Activated naive CD4-positive, alpha-beta T cell treated with anti-CD3 and anti-CD28 coated beads for 36 hours (primary cell): Measurements from ENCODE around the gene SASH1. TPM values are rescaled to one million over a fixed set of nuclear protein-coding genes. Genes with fewer than 3 reads are reported as not detected.

Source experiments
- CTCF ChIA-PET: fragments of 350-600 bp; sonication (Branson Sonifier 250); formaldehyde crosslinking; loops from one replicate; lab custom pipeline; 2021; ENCODE audit warnings: antibody characterized with exemption; lab: Charles Lee
- DNase-seq: peaks from one replicate; pipeline ENCODE4 v3.0.0-alpha.2; 2020
- H3K27ac Mint-ChIP-seq: one replicate; pipeline ENCODE4 v1.8.0; 2021; ENCODE audit warnings: mild to moderate bottlenecking, mixed read lengths
- H3K27me3 Mint-ChIP-seq: one replicate; pipeline ENCODE4 v1.8.0; 2021; ENCODE audit warnings: low read depth, mixed read lengths
- H3K36me3 Mint-ChIP-seq: one replicate; pipeline ENCODE4 v1.8.0; 2021; ENCODE audit warnings: low read depth, mixed read lengths
- H3K4me1 Mint-ChIP-seq: one replicate; pipeline ENCODE4 v1.8.0; 2021; ENCODE audit warnings: low read depth, mixed read lengths
- H3K4me3 Mint-ChIP-seq: one replicate; pipeline ENCODE4 v1.8.0; 2021; ENCODE audit warnings: mild to moderate bottlenecking, moderate library complexity, mixed read lengths
- H3K9me3 Mint-ChIP-seq: one replicate; pipeline ENCODE4 v1.8.0; 2021; ENCODE audit warnings: mixed read lengths
- intact Hi-C: fragments of 100-400 bp; cut with micrococcal nuclease; formaldehyde crosslinking; loops from one replicate; pipeline ENCODE4 v1.15.1; 2023
- total RNA-seq, 2 experiments: library from RNA; stranded (reverse); gene quantifications; one replicate each; pipeline ENCODE4 v1.2.3, GENCODE V29; 2021

SASH1 gene
- total RNA-seq, 2 experiments from 2014 or later: not detected

- no peak overlapping the region for H3K27ac Mint-ChIP-seq
- no peak for DNase-seq
- peaks cover 16% of the 10 kb centered on the region for H3K27me3 Mint-ChIP-seq
- H3K4me3 Mint-ChIP-seq: no peak overlapping the region
- no peaks in the 10 kb centered on the region for H3K9me3 Mint-ChIP-seq
- H3K36me3 Mint-ChIP-seq: no peaks in the 10 kb centered on the region
- intact Hi-C loops: no loop called here
- CTCF ChIA-PET: interaction anchor here (0.5 to 1.4 kb wide), 4 partner anchors 9 to 150 kb away, joined by 3 to 8 read pairs (median 4); no protein-coding TSS in a partner anchor
- no peaks in the 10 kb centered on the region for H3K4me1 Mint-ChIP-seq
Observed at GRCh38 chr6:148551226-148551625, 208.6 kb downstream of the SASH1 start.

- intact Hi-C loops: no loop called here
- no peak overlapping the region for H3K4me3 Mint-ChIP-seq
- H3K36me3 Mint-ChIP-seq: no peaks in the 10 kb centered on the region
- H3K27ac Mint-ChIP-seq: no peak overlapping the region
- DNase-seq: no peak
- H3K9me3 Mint-ChIP-seq: no peaks in the 10 kb centered on the region
- CTCF ChIA-PET: interaction anchor here (0.6 kb wide), 1 partner anchor 309 kb away, joined by 3 read pairs; no protein-coding TSS in a partner anchor
- peaks cover 25% of the 10 kb centered on the region for H3K27me3 Mint-ChIP-seq
- peaks cover 4% of the 10 kb centered on the region for H3K4me1 Mint-ChIP-seq
Observed at GRCh38 chr6:148556410-148556809, 213.8 kb downstream of the SASH1 start.

GRCh38 chr6:148557796-148558321 lies 215.2 kb downstream of the SASH1 start:
- no peak for DNase-seq
- peaks cover 4% of the 10 kb centered on the region for H3K4me1 Mint-ChIP-seq
- H3K27me3 Mint-ChIP-seq: peaks cover 25% of the 10 kb centered on the region
- H3K9me3 Mint-ChIP-seq: no peaks in the 10 kb centered on the region
- H3K4me3 Mint-ChIP-seq: no peak overlapping the region
- CTCF ChIA-PET: interaction anchor here (0.6 to 1.1 kb wide), 4 partner anchors 20 to 685 kb away, joined by 3 to 4 read pairs (median 4); no protein-coding TSS in a partner anchor
- intact Hi-C loops: no loop called here
- no peak overlapping the region for H3K27ac Mint-ChIP-seq
- H3K36me3 Mint-ChIP-seq: no peaks in the 10 kb centered on the region

GRCh38 chr6:148559848-148560433 lies 217.3 kb downstream of the SASH1 start:
- Mint-ChIP-seq H3K27me3 (peaks cover 18% of the 10 kb centered on the region), H3K27ac (no peak overlapping the region), H3K36me3 (no peaks in the 10 kb centered on the region), H3K4me3 (no peak overlapping the region), H3K9me3 (no peaks in the 10 kb centered on the region), H3K4me1 (peaks cover 4% of the 10 kb centered on the region)
- intact Hi-C loops: loop anchor here (1.0 to 5.0 kb wide), 5 partner anchors 222 to 957 kb away; no protein-coding TSS in a partner anchor
- CTCF ChIA-PET: interaction anchor here (0.7 to 2.2 kb wide), 9 partner anchors 8 to 872 kb away, joined by 3 to 8 read pairs (median 4); no protein-coding TSS in a partner anchor
- peak; percentile 64 for DNase-seq

- peaks cover 4% of the 10 kb centered on the region for H3K4me1 Mint-ChIP-seq
- no peak overlapping the region for H3K27ac Mint-ChIP-seq
- no peaks in the 10 kb centered on the region for H3K36me3 Mint-ChIP-seq
- CTCF ChIA-PET: interaction anchor here (0.6 kb wide), 1 partner anchor 136 kb away, joined by 3 read pairs; no protein-coding TSS in a partner anchor
- peaks cover 12% of the 10 kb centered on the region for H3K27me3 Mint-ChIP-seq
- no peak overlapping the region for H3K4me3 Mint-ChIP-seq
- no peaks in the 10 kb centered on the region for H3K9me3 Mint-ChIP-seq
- no peak for DNase-seq
- intact Hi-C loops: loop anchor here (5.0 kb wide), 3 partner anchors 221 to 956 kb away; no protein-coding TSS in a partner anchor
Observed at GRCh38 chr6:148561629-148562028, 219.0 kb downstream of the SASH1 start.

GRCh38 chr6:148563066-148563465 lies 220.4 kb downstream of the SASH1 start:
- no peaks in the 10 kb centered on the region for H3K9me3 Mint-ChIP-seq
- no peak overlapping the region for H3K27ac Mint-ChIP-seq
- peaks cover 8% of the 10 kb centered on the region for H3K27me3 Mint-ChIP-seq
- DNase-seq: no peak
- no peaks in the 10 kb centered on the region for H3K36me3 Mint-ChIP-seq
- H3K4me1 Mint-ChIP-seq: no peaks in the 10 kb centered on the region
- intact Hi-C loops: loop anchor here (5.0 kb wide), 3 partner anchors 219 to 954 kb away; no protein-coding TSS in a partner anchor
- no peak overlapping the region for H3K4me3 Mint-ChIP-seq
- CTCF ChIA-PET: interaction anchor here (0.6 to 0.8 kb wide), 2 partner anchors 15 to 172 kb away, joined by 3 read pairs; no protein-coding TSS in a partner anchor

- Mint-ChIP-seq H3K36me3 (no peaks in the 10 kb centered on the region), H3K27me3 (no peaks in the 10 kb centered on the region), H3K27ac (no peak overlapping the region), H3K4me3 (no peak overlapping the region), H3K4me1 (no peaks in the 10 kb centered on the region), H3K9me3 (no peaks in the 10 kb centered on the region)
- intact Hi-C loops: loop anchor here (5.0 kb wide), 3 partner anchors 218 to 953 kb away; no protein-coding TSS in a partner anchor
- no peak for DNase-seq
- CTCF ChIA-PET: interaction anchor here (1.0 kb wide), 1 partner anchor 13 kb away, joined by 3 read pairs; no protein-coding TSS in a partner anchor
Observed at GRCh38 chr6:148564494-148565035, 221.9 kb downstream of the SASH1 start.

- H3K4me1 Mint-ChIP-seq: no peaks in the 10 kb centered on the region
- no peak overlapping the region for H3K4me3 Mint-ChIP-seq
- DNase-seq: no peak
- CTCF ChIA-PET: no interaction called here
- no peaks in the 10 kb centered on the region for H3K27me3 Mint-ChIP-seq
- intact Hi-C loops: no loop called here
- no peaks in the 10 kb centered on the region for H3K36me3 Mint-ChIP-seq
- H3K27ac Mint-ChIP-seq: no peak overlapping the region
- H3K9me3 Mint-ChIP-seq: no peaks in the 10 kb centered on the region
Observed at GRCh38 chr6:148565321-148565926, 222.8 kb downstream of the SASH1 start.

- Mint-ChIP-seq H3K27me3 (no peaks in the 10 kb centered on the region), H3K9me3 (no peaks in the 10 kb centered on the region), H3K4me1 (no peaks in the 10 kb centered on the region), H3K36me3 (no peaks in the 10 kb centered on the region), H3K27ac (no peak overlapping the region), H3K4me3 (no peak overlapping the region)
- CTCF ChIA-PET: no interaction called here
- intact Hi-C loops: no loop called here
- DNase-seq: no peak
Observed at GRCh38 chr6:148565930-148566663, 223.5 kb downstream of the SASH1 start.

- H3K27ac Mint-ChIP-seq: no peak overlapping the region
- no peak for DNase-seq
- CTCF ChIA-PET: no interaction called here
- intact Hi-C loops: no loop called here
- H3K9me3 Mint-ChIP-seq: no peaks in the 10 kb centered on the region
- H3K36me3 Mint-ChIP-seq: no peaks in the 10 kb centered on the region
- H3K27me3 Mint-ChIP-seq: peaks cover 4% of the 10 kb centered on the region
- H3K4me3 Mint-ChIP-seq: no peak overlapping the region
- H3K4me1 Mint-ChIP-seq: no peaks in the 10 kb centered on the region
Observed at GRCh38 chr6:148566664-148567350, 224.2 kb downstream of the SASH1 start.

- DNase-seq: no peak
- H3K36me3 Mint-ChIP-seq: no peaks in the 10 kb centered on the region
- CTCF ChIA-PET: no interaction called here
- intact Hi-C loops: no loop called here
- H3K4me3 Mint-ChIP-seq: no peak overlapping the region
- no peaks in the 10 kb centered on the region for H3K9me3 Mint-ChIP-seq
- no peaks in the 10 kb centered on the region for H3K4me1 Mint-ChIP-seq
- H3K27me3 Mint-ChIP-seq: peaks cover 7% of the 10 kb centered on the region
- no peak overlapping the region for H3K27ac Mint-ChIP-seq
Observed at GRCh38 chr6:148570456-148570855, 227.8 kb downstream of the SASH1 start.
